Right lobe of liver (tissue), 4 donors: Measurements from ENCODE around the gene CEP250.

Source experiments
- CTCF ChIP-seq, 4 donors: fragments of 200-600 bp in 3 of 4; fragments of 450-650 bp in 1 of 4; IDR thresholded peaks; one replicate each; pipeline versions ENCODE4 v1.5.1 to v1.8.0; 2016 to 2022; ENCODE audit warnings: antibody characterized with exemption in 4 of 4, mild to moderate bottlenecking in 2 of 4
- POLR2A ChIP-seq: fragments of 450-650 bp; IDR thresholded peaks from one replicate; pipeline ENCODE4 v1.6.1; 2017; ENCODE audit warnings: antibody characterized with exemption, mild to moderate bottlenecking
- donor health status: DM: no; HTN: no; CAD: no.
- donor health status: DM: no; HTN: no; CAD: no.
- donor health status: DM: no; HTN: yes; CAD: no.

DNA sequence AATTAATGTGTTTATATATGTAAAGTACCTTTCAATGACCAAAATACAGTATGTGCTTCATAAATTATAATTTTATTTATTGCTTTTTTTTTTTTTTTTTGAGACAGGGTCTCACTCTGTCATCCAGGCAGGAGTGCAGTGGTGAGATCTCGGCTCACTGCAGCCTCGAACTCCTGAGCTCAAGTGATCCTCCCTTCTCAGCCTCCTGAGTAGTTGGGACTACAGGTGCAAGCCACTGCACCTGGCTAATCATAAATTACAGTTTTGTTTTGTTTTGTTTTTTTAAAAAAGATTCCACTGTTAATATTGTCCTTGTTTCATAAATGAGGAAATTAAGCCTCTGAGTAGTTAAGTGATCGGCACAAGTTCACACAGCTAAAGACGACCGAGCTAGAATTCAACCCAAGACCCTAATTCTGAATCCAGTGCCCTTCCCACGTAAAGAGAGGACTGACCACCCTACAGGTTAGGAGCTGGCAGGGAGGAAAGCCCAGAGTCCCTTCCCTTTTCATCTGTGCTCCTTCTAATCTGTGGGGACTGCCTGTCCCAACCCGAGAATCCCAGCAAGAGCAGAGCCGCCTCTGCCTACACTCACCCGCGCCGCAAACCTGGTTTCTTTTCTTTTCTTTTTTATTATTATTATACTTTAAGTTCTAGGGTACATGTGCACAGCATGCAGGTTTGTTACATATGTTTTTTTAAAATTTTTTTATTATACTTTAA lies 8.9 kb upstream of the CEP250 start:
- no peak for TF ChIP-seq CTCF (IDR thresholded peaks at IDR 0.05)
- no peak for TF ChIP-seq POLR2A
